Gastroesophageal sphincter (tissue), 3 donors: Measurements from ENCODE around the gene CMIP.

Experiments
- POLR2A ChIP-seq, 2 donors: fragments of 450-650 bp; IDR thresholded peaks; one replicate each; pipeline ENCODE4 v1.6.1; 2017; ENCODE audit warnings: antibody characterized with exemption in 2 of 2, mild to moderate bottlenecking in 2 of 2, moderate library complexity in 1 of 2
- POLR2AphosphoS5 ChIP-seq: sonication (generic); formaldehyde crosslinking; IDR thresholded peaks from one replicate; pipeline ENCODE4 v1.6.1; 2017; ENCODE audit warnings: antibody characterized with exemption
- TF ChIP-seq, protein P1 (sequence below), 4 experiments: fragments of 200-600 bp in 2 of 4; fragments of 450-650 bp in 2 of 4; sonication (generic) in 1 of 4; IDR thresholded peaks; one replicate each; pipeline ENCODE4 v1.5.1; 2017 to 2019; ENCODE audit warnings: antibody characterized with exemption in 4 of 4, mild to moderate bottlenecking in 2 of 4, moderate library complexity in 2 of 4

DNA sequence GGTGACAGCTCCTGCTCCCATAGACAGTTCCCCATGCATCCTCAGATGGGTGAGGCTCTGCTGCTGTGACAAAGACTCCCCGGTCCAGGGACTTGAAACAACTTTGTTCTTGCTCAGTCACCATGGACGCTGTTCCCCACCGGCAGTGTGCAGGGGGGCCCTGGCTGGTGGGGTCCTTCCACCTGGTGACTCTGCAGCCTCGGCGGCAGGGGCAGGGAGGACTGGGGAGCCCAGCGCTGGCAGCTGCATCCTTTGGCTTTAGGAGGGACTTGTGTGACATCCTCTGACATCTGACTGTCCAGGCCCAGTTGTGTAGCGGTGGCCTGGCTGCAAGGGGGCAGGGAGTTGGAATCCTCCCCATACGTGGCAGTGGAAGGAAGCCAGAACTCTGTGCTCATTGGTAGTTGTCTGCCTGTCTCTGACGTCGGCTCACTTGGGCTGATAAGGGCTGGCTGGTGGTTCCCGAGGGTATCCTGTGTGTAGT, 107.3 kb downstream of the CMIP start:
- TF ChIP-seq, protein P1, sequence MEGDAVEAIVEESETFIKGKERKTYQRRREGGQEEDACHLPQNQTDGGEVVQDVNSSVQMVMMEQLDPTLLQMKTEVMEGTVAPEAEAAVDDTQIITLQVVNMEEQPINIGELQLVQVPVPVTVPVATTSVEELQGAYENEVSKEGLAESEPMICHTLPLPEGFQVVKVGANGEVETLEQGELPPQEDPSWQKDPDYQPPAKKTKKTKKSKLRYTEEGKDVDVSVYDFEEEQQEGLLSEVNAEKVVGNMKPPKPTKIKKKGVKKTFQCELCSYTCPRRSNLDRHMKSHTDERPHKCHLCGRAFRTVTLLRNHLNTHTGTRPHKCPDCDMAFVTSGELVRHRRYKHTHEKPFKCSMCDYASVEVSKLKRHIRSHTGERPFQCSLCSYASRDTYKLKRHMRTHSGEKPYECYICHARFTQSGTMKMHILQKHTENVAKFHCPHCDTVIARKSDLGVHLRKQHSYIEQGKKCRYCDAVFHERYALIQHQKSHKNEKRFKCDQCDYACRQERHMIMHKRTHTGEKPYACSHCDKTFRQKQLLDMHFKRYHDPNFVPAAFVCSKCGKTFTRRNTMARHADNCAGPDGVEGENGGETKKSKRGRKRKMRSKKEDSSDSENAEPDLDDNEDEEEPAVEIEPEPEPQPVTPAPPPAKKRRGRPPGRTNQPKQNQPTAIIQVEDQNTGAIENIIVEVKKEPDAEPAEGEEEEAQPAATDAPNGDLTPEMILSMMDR (IDR thresholded peaks at IDR 0.05) = no peak
- TF ChIP-seq POLR2A (IDR thresholded peaks at IDR 0.05) (no peak), POLR2AphosphoS5 (no peak)
